Measurements from ENCODE around the gene TTC33.

Gene TTC33

DNA sequence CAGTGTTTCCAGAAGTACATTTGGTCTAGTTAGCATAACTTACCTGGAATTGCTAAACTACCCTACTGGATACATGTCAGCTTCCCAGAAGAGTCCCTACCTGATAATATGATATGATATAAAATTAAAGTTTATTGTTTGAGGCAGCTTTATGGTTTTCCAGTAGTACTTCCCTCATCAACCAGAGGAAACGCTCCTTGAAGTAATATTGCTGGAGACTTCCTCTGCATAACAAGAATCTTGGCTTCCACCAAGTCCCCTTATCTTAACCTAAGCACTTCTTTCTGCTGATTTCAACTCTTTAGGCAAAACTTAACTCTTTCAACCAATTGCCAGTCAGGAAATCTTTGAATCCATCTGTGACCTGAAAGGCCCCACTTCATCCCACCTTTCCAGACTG is 290.3 kb downstream of the TTC33 start:
- no peak for DNase-seq

DNA sequence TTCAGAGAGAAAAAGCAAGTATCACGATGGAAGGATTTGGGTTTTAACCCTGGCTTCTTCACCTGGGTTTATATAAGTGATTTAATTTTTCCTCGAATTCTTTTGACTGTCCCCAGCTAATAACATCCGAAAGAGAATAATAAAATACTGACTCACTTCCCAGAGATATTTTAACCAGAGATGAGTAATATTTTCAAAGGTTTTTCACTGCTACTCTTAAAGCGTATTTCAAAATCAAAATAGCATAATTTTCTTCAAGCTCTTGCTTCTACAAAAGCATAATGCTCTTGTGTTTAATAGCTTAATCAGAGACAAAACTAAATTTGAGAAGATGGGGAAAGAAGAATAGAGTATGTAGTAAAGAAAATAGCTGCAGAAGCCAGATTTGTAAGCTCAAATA is 291.2 kb downstream of the TTC33 start:
- DNase-seq: no peak
